RWPE2 (cell line): ENCODE data around the gene CC2D1A.

Source experiments
- ATAC-seq: fragments of 200-7000 bp; cut with Tn5 transposase; 3 replicates; pipeline ENCODE4 v1.9.1; 2021; ENCODE audit warnings: low read depth
- DNase-seq: peaks from one replicate; pipeline ENCODE4 v3.0.0-alpha.2; 2020; ENCODE audit warnings: low spot score
- H3K27ac ChIP-seq: fragments of 450-650 bp; 2 replicates; pipeline ENCODE4 v1.5.1; 2017; ENCODE audit warnings: mild to moderate bottlenecking; ENCODE audit not compliant: poor library complexity, severe bottlenecking
- H3K27me3 ChIP-seq: fragments of 250-450 bp; sonication (Bioruptor Pico); 2 replicates; pipeline ENCODE4 v1.5.1; 2021; ENCODE audit warnings: mild to moderate bottlenecking, moderate library complexity; ENCODE audit not compliant: insufficient read depth, poor library complexity, severe bottlenecking
- H3K36me3 ChIP-seq: fragments of 250-450 bp; sonication (Bioruptor Pico); 2 replicates; pipeline ENCODE4 v1.5.1; 2020; ENCODE audit warnings: low read depth, mild to moderate bottlenecking, moderate library complexity
- H3K4me1 ChIP-seq: fragments of 250-450 bp; sonication (Bioruptor Pico); 2 replicates; pipeline ENCODE4 v1.5.1; 2021; ENCODE audit warnings: mild to moderate bottlenecking, moderate library complexity; ENCODE audit not compliant: insufficient read depth, poor library complexity, severe bottlenecking
- H3K4me3 ChIP-seq: fragments of 250-450 bp; sonication (Bioruptor Pico); 2 replicates; pipeline ENCODE4 v1.5.1; 2021; ENCODE audit warnings: mild to moderate bottlenecking, moderate library complexity; ENCODE audit not compliant: severe bottlenecking
- H3K9me3 ChIP-seq: fragments of 250-450 bp; sonication (Bioruptor Pico); 2 replicates; pipeline ENCODE4 v1.5.1; 2021; ENCODE audit warnings: mild to moderate bottlenecking, moderate library complexity; ENCODE audit not compliant: severe bottlenecking
- TF ChIP-seq, protein P1 (sequence below): fragments of 450-650 bp; IDR thresholded peaks from one replicate; pipeline ENCODE4 v1.5.1; 2017; ENCODE audit warnings: mild to moderate bottlenecking, moderate library complexity; ENCODE audit not compliant: poor library complexity, severe bottlenecking

Gene CC2D1A

DNA sequence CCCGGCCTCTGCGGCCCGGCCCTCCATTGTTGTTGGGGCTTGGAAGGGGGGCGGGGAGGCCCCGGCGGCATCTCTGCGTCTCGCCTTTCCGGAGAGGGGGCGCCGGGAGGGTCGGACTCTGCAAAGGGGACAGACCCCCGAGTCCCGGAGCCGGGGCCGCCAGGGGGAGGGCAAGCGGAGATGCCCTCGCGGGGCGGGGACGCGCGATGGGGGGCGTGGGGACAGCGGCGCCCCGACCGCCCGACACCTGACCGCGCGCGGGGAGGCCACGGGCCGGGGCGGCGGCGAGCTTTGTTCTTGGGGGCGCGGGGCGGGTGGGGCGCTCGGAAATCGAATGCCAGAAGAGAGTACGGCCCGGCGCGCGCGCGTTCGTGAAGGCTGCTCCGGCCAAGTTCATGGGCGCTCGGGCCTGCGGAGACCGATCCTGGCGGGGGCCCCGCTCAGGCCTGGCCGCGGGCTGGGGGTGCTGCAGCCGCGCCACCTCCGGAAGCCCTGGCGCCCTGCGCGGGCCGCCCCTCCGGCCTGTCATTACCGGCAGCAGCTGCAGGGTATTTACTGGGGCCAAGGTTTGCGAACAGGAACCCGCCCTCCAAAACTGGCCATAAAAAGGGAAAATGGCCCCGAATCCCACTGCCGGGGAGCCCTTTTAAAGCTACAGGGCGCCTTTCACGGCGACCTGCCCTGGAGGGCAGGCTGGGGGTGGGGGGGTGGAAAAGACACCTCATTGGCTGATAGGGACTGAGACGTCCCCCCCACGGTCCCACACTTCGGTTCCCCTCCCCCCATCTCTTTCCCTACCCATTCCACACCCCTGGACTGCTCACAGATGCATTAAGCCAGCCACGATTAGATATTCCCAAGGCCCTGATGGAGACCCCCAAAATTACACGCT, 40.2 kb upstream of the CC2D1A start:
- Histone ChIP-seq H3K27ac (no peak overlapping the region), H3K4me1 (peaks cover 5% of the 10 kb centered on the region), H3K36me3 (no peaks in the 10 kb centered on the region), H3K4me3 (peak overlapping the region; percentile 31), H3K27me3 (peaks cover 4% of the 10 kb centered on the region), H3K9me3 (no peaks in the 10 kb centered on the region)
- TF ChIP-seq, protein P1, sequence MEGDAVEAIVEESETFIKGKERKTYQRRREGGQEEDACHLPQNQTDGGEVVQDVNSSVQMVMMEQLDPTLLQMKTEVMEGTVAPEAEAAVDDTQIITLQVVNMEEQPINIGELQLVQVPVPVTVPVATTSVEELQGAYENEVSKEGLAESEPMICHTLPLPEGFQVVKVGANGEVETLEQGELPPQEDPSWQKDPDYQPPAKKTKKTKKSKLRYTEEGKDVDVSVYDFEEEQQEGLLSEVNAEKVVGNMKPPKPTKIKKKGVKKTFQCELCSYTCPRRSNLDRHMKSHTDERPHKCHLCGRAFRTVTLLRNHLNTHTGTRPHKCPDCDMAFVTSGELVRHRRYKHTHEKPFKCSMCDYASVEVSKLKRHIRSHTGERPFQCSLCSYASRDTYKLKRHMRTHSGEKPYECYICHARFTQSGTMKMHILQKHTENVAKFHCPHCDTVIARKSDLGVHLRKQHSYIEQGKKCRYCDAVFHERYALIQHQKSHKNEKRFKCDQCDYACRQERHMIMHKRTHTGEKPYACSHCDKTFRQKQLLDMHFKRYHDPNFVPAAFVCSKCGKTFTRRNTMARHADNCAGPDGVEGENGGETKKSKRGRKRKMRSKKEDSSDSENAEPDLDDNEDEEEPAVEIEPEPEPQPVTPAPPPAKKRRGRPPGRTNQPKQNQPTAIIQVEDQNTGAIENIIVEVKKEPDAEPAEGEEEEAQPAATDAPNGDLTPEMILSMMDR = no peak
- peak; percentile 59 for DNase-seq
- ATAC-seq = no peak

DNA sequence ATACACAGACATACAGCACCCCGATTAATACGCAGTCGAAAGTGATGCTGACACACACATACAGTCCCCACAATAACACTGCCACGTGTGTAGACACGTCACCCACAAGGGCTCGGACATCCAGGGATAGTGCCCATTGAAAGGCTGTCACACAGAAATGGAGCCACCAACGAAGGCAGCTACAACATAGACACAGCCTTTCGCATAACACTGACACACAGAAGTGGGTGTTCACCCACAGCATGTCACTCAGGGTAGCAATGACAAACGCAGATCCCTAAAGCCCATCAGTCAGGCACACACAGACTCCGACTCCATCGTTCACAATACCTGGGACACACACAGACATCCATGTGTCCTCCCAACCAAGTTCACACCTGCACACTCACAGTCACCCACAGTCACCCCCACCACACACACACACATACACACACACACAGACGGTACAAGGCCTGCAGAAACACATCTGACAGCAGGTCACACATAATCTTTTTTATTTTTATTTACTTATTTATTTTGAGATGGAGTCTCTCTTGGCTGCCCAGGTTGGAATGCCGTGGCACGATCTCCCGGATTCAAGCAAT, 39.4 kb upstream of the CC2D1A start:
- peaks cover 3% of the 10 kb centered on the region for H3K4me1 ChIP-seq
- no peak for ATAC-seq
- H3K36me3 ChIP-seq = no peaks in the 10 kb centered on the region
- H3K27me3 ChIP-seq = peaks cover 4% of the 10 kb centered on the region
- TF ChIP-seq, protein P1 = no peak
- DNase-seq = no peak
- peak overlapping the region; percentile 31 for H3K4me3 ChIP-seq
- no peaks in the 10 kb centered on the region for H3K9me3 ChIP-seq
- no peak overlapping the region for H3K27ac ChIP-seq

DNA sequence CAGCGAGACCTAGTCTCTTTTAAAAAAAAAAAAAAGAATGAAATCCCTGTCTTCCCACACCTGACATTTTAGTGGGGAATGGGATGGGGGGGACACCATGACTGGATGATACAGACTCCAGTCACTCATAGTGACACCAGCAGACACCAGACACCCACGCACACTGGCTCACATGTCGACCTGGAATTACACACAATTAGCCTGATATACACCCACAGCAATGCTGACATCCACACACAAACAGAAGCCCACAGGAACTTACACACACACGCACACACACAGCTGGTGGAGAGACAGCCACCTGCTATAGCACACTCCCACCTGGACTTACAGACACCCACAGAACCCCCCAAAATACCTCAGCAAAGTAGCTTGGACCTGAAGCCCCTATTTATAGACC, 37.3 kb upstream of the CC2D1A start:
- no peaks in the 10 kb centered on the region for H3K9me3 ChIP-seq
- H3K27ac ChIP-seq = no peak overlapping the region
- no peak overlapping the region for H3K4me3 ChIP-seq
- ATAC-seq (no peak), DNase-seq (no peak)
- no peaks in the 10 kb centered on the region for H3K4me1 ChIP-seq
- TF ChIP-seq, protein P1 = no peak
- no peaks in the 10 kb centered on the region for H3K36me3 ChIP-seq
- H3K27me3 ChIP-seq = peaks cover 4% of the 10 kb centered on the region

DNA sequence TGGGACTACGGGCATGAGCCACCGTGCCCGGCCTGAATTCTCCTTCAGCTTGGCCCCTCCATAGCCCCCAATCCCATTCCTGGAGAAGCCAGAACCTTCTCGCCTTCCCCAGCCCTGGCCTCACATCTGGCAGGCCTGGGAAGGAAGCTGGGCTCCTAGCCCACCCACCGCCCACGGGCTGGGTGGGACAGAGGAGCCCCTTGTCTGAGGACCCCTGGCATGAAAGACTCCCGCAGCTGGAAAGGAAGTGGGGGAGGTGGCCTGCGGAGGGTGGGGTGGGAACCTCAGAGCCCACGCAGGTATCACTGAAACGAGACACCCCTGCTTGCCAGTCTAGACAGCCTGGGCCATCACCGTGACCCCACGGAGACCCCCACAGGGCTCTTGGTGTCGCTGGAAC, 36.7 kb upstream of the CC2D1A start:
- ATAC-seq = no peak
- TF ChIP-seq, protein P1 = no peak
- no peaks in the 10 kb centered on the region for H3K9me3 ChIP-seq
- no peak overlapping the region for H3K27ac ChIP-seq
- DNase-seq = no peak
- H3K4me1 ChIP-seq = no peaks in the 10 kb centered on the region
- peaks cover 4% of the 10 kb centered on the region for H3K27me3 ChIP-seq
- H3K4me3 ChIP-seq = no peak overlapping the region
- no peaks in the 10 kb centered on the region for H3K36me3 ChIP-seq

DNA sequence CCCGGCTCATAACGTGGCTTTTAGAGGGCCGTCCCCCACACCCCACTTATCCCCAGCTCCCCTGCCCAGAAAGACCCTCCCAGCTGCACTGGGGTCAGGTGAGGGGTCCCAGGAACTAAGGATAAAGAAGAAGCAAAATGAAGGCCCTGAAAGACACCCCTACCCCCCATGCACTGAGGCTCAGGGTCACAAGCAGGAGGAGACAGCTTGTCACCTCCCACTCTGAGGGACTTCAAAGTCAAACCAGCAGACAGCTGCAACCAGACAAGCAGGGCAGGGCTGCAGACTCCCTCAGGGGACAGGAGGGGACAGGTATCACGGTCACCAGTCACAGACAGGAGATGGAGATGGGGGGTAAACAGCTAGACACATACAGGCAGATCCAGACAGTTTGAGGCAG, 35.1 kb upstream of the CC2D1A start:
- TF ChIP-seq, protein P1 = no peak
- no peak for DNase-seq
- Histone ChIP-seq H3K4me3 (no peak overlapping the region), H3K27me3 (peaks cover 4% of the 10 kb centered on the region), H3K36me3 (no peaks in the 10 kb centered on the region), H3K27ac (no peak overlapping the region), H3K9me3 (no peaks in the 10 kb centered on the region), H3K4me1 (no peaks in the 10 kb centered on the region)
- ATAC-seq = no peak
